Effector memory CD8-positive, alpha-beta T cell (primary cell): ENCODE data around the gene OOSP4A.

Source experiments
- ATAC-seq: fragments of 150-1000 bp; cut with Tn5 transposase; replicated peaks from 2 replicates; pipeline ENCODE4 v1.10.0; 2021; ENCODE audit warnings: mild to moderate bottlenecking, moderate library complexity
- DNase-seq, 3 experiments: peaks; one replicate each; pipeline ENCODE4 v3.0.0; 2021
- H3K27ac Mint-ChIP-seq, 2 donors: one replicate each; pipeline ENCODE4 v1.8.0; 2022; ENCODE audit warnings: mild to moderate bottlenecking in 2 of 2, mixed read lengths in 2 of 2, moderate library complexity in 2 of 2
- H3K27me3 Mint-ChIP-seq, 2 donors: one replicate each; pipeline ENCODE4 v1.8.0; 2022; ENCODE audit warnings: mixed read lengths in 2 of 2
- H3K36me3 Mint-ChIP-seq: one replicate; pipeline ENCODE4 v1.8.0; 2022; ENCODE audit warnings: mild to moderate bottlenecking, moderate library complexity, mixed read lengths; ENCODE audit not compliant: insufficient read depth
- H3K4me1 Mint-ChIP-seq, 2 donors: one replicate each; pipeline ENCODE4 v1.8.0; 2022; ENCODE audit warnings: low read depth in 2 of 2, mixed read lengths in 2 of 2
- H3K4me3 Mint-ChIP-seq, 2 donors: one replicate each; pipeline ENCODE4 v1.8.0; 2022; ENCODE audit warnings: mild to moderate bottlenecking in 2 of 2, mixed read lengths in 2 of 2, moderate library complexity in 2 of 2
- H3K9me3 Mint-ChIP-seq, 2 donors: one replicate each; pipeline ENCODE4 v1.8.0; 2022; ENCODE audit warnings: mixed read lengths in 2 of 2
- total RNA-seq, 9 experiments: gene quantifications; one replicate each; lab custom pipeline; 2026; lab: John Stamatoyannopoulos, UW

Gene OOSP4A
- total RNA-seq, result 0 reads per million in 9 experiments

- Mint-ChIP-seq H3K4me1 (no peaks in the 10 kb centered on the region), H3K27ac (no peak within 1 kb of the TSS), H3K27me3 (peaks cover 24 to 32% of the 10 kb centered on the region in 2 donors), H3K36me3 (no peaks in the 10 kb centered on the region), H3K9me3 (no peaks in the 10 kb centered on the region), H3K4me3 (no peak within 1 kb of the TSS)
- no peak for DNase-seq
- ATAC-seq, result no peak
Measured at GRCh38 chr11:59963733-59964132, at the start of gene OOSP4A. Gene OOSP4A (plus strand): TSS chr11:59964033. CDS start chr11:59964033, 0 bp downstream.

GRCh38 chr11:59918480-59918879 is 45.4 kb upstream of the OOSP4A start:
- Mint-ChIP-seq H3K36me3 (no peaks in the 10 kb centered on the region), H3K27ac (no peak overlapping the region), H3K9me3 (peaks cover 10 to 23% of the 10 kb centered on the region in 2 donors), H3K4me1 (no peaks in the 10 kb centered on the region), H3K27me3 (peaks cover 7 to 25% of the 10 kb centered on the region in 2 donors), H3K4me3 (no peak overlapping the region)
- DNase-seq, result no peak
- no peak for ATAC-seq

GRCh38 chr11:59918987-59919589 is 44.7 kb upstream of the OOSP4A start:
- no peak overlapping the region for H3K4me3 Mint-ChIP-seq
- H3K9me3 Mint-ChIP-seq, result peaks cover 13 to 23% of the 10 kb centered on the region in 2 donors
- peaks cover 6 to 19% of the 10 kb centered on the region in 2 donors for H3K27me3 Mint-ChIP-seq
- H3K27ac Mint-ChIP-seq, result no peak overlapping the region
- no peaks in the 10 kb centered on the region for H3K4me1 Mint-ChIP-seq
- no peaks in the 10 kb centered on the region for H3K36me3 Mint-ChIP-seq
- DNase-seq, result no peak
- no peak for ATAC-seq

GRCh38 chr11:59923813-59924212 is 40.0 kb upstream of the OOSP4A start:
- no peaks in the 10 kb centered on the region for H3K36me3 Mint-ChIP-seq
- H3K27me3 Mint-ChIP-seq, result peaks cover 5 to 6% of the 10 kb centered on the region in 2 donors
- no peak overlapping the region for H3K27ac Mint-ChIP-seq
- DNase-seq (no peak), ATAC-seq (no peak)
- no peaks in the 10 kb centered on the region for H3K4me1 Mint-ChIP-seq
- no peak overlapping the region for H3K4me3 Mint-ChIP-seq
- peaks cover 17 to 31% of the 10 kb centered on the region in 2 donors for H3K9me3 Mint-ChIP-seq

- Mint-ChIP-seq H3K36me3 (no peaks in the 10 kb centered on the region), H3K4me3 (no peak overlapping the region), H3K27ac (no peak overlapping the region), H3K27me3 (peaks cover 9 to 21% of the 10 kb centered on the region in 2 donors), H3K4me1 (no peaks in the 10 kb centered on the region), H3K9me3 (peaks cover 4 to 7% of the 10 kb centered on the region in 2 donors)
- no peak for DNase-seq
- no peak for ATAC-seq
Measured at GRCh38 chr11:59931688-59932087, 32.1 kb upstream of the OOSP4A start.

GRCh38 chr11:59938132-59938531 is 25.7 kb upstream of the OOSP4A start, which contains the start of gene OOSP1:
Gene OOSP1 (plus strand): TSS chr11:59938432. CDS start chr11:59938455, 23 bp downstream.
- Mint-ChIP-seq H3K27ac (no peak within 1 kb of the TSS), H3K4me3 (no peak within 1 kb of the TSS), H3K9me3 (no peaks in the 10 kb centered on the region), H3K4me1 (no peaks in the 10 kb centered on the region), H3K27me3 (peaks cover 26 to 33% of the 10 kb centered on the region in 2 donors), H3K36me3 (no peaks in the 10 kb centered on the region)
- DNase-seq (no peak), ATAC-seq (no peak)

GRCh38 chr11:59938718-59939117 is 25.1 kb upstream of the OOSP4A start:
- no peak for ATAC-seq
- Mint-ChIP-seq H3K27me3 (peaks cover 32% of the 10 kb centered on the region in 2 donors), H3K36me3 (no peaks in the 10 kb centered on the region), H3K27ac (no peak overlapping the region), H3K9me3 (no peaks in the 10 kb centered on the region), H3K4me3 (no peak overlapping the region), H3K4me1 (no peaks in the 10 kb centered on the region)
- DNase-seq, result no peak

- no peak for DNase-seq
- Mint-ChIP-seq H3K27ac (no peak overlapping the region), H3K9me3 (no peaks in the 10 kb centered on the region), H3K4me3 (no peak overlapping the region), H3K4me1 (no peaks in the 10 kb centered on the region), H3K27me3 (peaks cover 28 to 39% of the 10 kb centered on the region in 2 donors), H3K36me3 (no peaks in the 10 kb centered on the region)
- ATAC-seq, result no peak
Measured at GRCh38 chr11:59939482-59939881, 24.4 kb upstream of the OOSP4A start.

- H3K36me3 Mint-ChIP-seq, result no peaks in the 10 kb centered on the region
- H3K4me3 Mint-ChIP-seq, result no peak overlapping the region
- no peak for ATAC-seq
Measured at GRCh38 chr11:59941091-59941490, 22.7 kb upstream of the OOSP4A start.

GRCh38 chr11:59943997-59944714 is 19.7 kb upstream of the OOSP4A start:
- DNase-seq (no peak), ATAC-seq (no peak)
- H3K27me3 Mint-ChIP-seq, result peaks cover 37 to 59% of the 10 kb centered on the region in 2 donors
- H3K4me1 Mint-ChIP-seq, result no peaks in the 10 kb centered on the region
- H3K9me3 Mint-ChIP-seq, result no peaks in the 10 kb centered on the region
- H3K4me3 Mint-ChIP-seq, result no peak overlapping the region
- H3K27ac Mint-ChIP-seq, result no peak overlapping the region
- H3K36me3 Mint-ChIP-seq, result no peaks in the 10 kb centered on the region

More at GRCh38 chr11:59941091-59941490, 22.7 kb upstream of the OOSP4A start:
- no peak for DNase-seq
- Mint-ChIP-seq H3K4me1 (no peaks in the 10 kb centered on the region), H3K9me3 (no peaks in the 10 kb centered on the region), H3K27ac (no peak overlapping the region), H3K27me3 (peaks cover 34 to 47% of the 10 kb centered on the region in 2 donors)

- Mint-ChIP-seq H3K4me3 (no peak overlapping the region), H3K4me1 (no peaks in the 10 kb centered on the region), H3K36me3 (no peaks in the 10 kb centered on the region), H3K27me3 (peaks cover 36 to 65% of the 10 kb centered on the region in 2 donors), H3K27ac (no peak overlapping the region), H3K9me3 (no peaks in the 10 kb centered on the region)
- DNase-seq (no peak), ATAC-seq (no peak)
Measured at GRCh38 chr11:59944720-59945119, 19.1 kb upstream of the OOSP4A start.

- DNase-seq (no peak), ATAC-seq (no peak)
- Mint-ChIP-seq H3K27ac (no peak overlapping the region), H3K36me3 (no peaks in the 10 kb centered on the region), H3K27me3 (peaks cover 25 to 39% of the 10 kb centered on the region in 2 donors), H3K4me3 (no peak overlapping the region), H3K4me1 (no peaks in the 10 kb centered on the region), H3K9me3 (no peaks in the 10 kb centered on the region)
Measured at GRCh38 chr11:59953463-59954218, 10.2 kb upstream of the OOSP4A start.

- no peak for DNase-seq
- Mint-ChIP-seq H3K27ac (no peak overlapping the region), H3K4me3 (no peak overlapping the region), H3K27me3 (peaks cover 31 to 39% of the 10 kb centered on the region in 2 donors), H3K9me3 (no peaks in the 10 kb centered on the region), H3K4me1 (no peaks in the 10 kb centered on the region), H3K36me3 (no peaks in the 10 kb centered on the region)
- no peak for ATAC-seq
Measured at GRCh38 chr11:59954219-59954847, 9.5 kb upstream of the OOSP4A start.
